BLaER1 treated with 17β-estradiol and CSF1 and Interleukin-3, amounts not matched to agents 10 nM and 100 nM (cell line): Measurements from ENCODE around the gene SHC2.
"Not testable (repeated sequence)": the region's sequence is repeated elsewhere in the genome, so short reads cannot be mapped to it uniquely, and the experiment has no call there.

Source experiments
- H3K27ac ChIP-seq, 11 experiments: shearing (Covaris generic); formaldehyde crosslinking; 2 replicates each; pipeline ENCODE4 v1.8.1; 2022
- H3K27me3 ChIP-seq, 11 experiments: shearing (Covaris generic); formaldehyde crosslinking; 2 replicates each; pipeline ENCODE4 v1.8.1; 2022
- H3K36me3 ChIP-seq, 11 experiments: shearing (Covaris generic); formaldehyde crosslinking; 2 replicates each; pipeline ENCODE4 v1.8.1; 2022
- H3K4me1 ChIP-seq, 10 experiments: shearing (Covaris generic); formaldehyde crosslinking; 2 replicates each; pipeline ENCODE4 v1.8.1; 2022
- H3K4me2 ChIP-seq, 11 experiments: shearing (Covaris generic); formaldehyde crosslinking; 2 replicates each; pipeline ENCODE4 v1.8.1; 2022
- H3K4me3 ChIP-seq, 10 experiments: shearing (Covaris generic); formaldehyde crosslinking; 2 replicates each; pipeline ENCODE4 v1.8.1; 2022
- H3K9ac ChIP-seq, 11 experiments: shearing (Covaris generic); formaldehyde crosslinking; 2 replicates each; pipeline ENCODE4 v1.8.1; 2022
- H3K9me3 ChIP-seq, 11 experiments: shearing (Covaris generic); formaldehyde crosslinking; replicated peaks in 1 of 11; 2 replicates each; pipeline ENCODE4 v1.8.1; 2022
- H4K20me1 ChIP-seq, 11 experiments: shearing (Covaris generic); formaldehyde crosslinking; 2 replicates each; pipeline ENCODE4 v1.8.1; 2022
- Cebpa-rat ChIP-seq, 11 experiments: shearing (Covaris generic); IDR thresholded peaks; 2 replicates each; pipeline ENCODE4 v1.8.1; 2022

SHC2 gene

DNA sequence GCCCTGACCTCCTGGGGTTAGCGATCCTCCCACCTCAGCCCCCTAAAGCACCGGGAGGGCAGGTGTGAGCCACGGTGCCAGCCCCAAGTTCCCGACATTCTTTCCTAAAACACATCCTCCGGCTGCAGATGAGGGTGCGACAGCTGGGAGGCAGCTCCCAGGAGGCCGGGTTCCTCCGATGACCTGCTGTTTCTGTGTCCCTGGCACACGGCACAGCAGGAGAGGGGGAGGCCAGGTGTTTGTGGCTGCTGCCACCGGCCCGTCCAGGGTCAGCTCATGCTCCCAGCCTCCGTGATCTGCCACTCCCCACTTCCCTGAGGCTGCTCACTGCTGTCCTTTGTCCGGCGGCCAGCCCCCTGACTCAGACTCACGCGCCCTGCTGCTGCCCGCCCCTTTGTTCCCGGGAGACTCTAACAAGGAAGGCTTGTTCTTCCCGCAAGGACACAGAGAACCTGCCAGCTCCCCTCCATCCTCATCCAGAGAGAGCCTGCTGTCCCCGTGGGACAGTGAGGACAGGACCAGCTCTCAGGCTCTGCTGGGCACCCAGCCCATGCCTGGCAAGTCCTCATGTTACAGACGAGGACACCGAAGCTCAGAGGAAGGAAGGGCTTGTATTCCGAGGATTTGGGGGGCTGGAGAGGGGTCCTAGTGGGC, 24.9 kb upstream of the SHC2 start:
- no peak overlapping the region for H3K4me2 ChIP-seq
- no peak for TF ChIP-seq Cebpa-rat (IDR thresholded peaks at IDR 0.05)
- H3K4me1 ChIP-seq, result peaks cover 13 to 24% (median 20%) of the 10 kb centered on the region in 10 experiments
- no peak overlapping the region for H3K27ac ChIP-seq
- H3K27me3 ChIP-seq, result no peaks in the 10 kb centered on the region
- H4K20me1 ChIP-seq, result no peaks in the 10 kb centered on the region
- no peaks in the 10 kb centered on the region for H3K36me3 ChIP-seq
- H3K9me3 ChIP-seq, result peaks cover 12 to 22% (median 17%) of the 10 kb centered on the region in 11 experiments
- H3K4me3 ChIP-seq, result no peak overlapping the region
- H3K9ac ChIP-seq, result no peak overlapping the region; a peak in 1 of 22 replicates

DNA sequence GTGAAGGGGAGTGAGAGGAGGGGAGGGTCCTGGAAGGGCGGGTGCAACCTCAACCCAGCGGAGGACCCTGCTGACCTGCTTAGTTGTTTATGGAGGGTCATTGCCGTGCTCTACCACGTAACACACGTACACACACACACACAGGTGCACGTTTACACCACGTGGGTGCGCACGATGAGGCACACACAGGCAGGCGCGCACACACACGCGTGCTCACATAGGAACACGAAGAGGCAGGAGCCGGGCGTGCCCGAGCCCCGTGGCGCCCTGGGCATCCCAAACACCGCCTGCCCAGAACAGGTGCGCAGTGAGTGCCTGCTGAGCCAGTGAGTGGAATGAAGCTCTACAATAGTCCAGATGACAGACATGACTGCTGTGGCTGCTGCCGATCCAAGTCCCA, 24.2 kb upstream of the SHC2 start:
- H3K36me3 ChIP-seq, result no peaks in the 10 kb centered on the region
- H3K27me3 ChIP-seq, result no peaks in the 10 kb centered on the region
- H3K27ac ChIP-seq, result no peak overlapping the region
- H3K4me3 ChIP-seq, result no peak overlapping the region
- peaks cover 19 to 29% (median 23%) of the 10 kb centered on the region in 11 experiments for H3K9me3 ChIP-seq
- H3K4me1 ChIP-seq, result peaks cover 9 to 18% (median 14%) of the 10 kb centered on the region in 10 experiments
- H4K20me1 ChIP-seq, result no peaks in the 10 kb centered on the region
- no peak overlapping the region for H3K9ac ChIP-seq
- no peak for TF ChIP-seq Cebpa-rat (IDR thresholded peaks at IDR 0.05)
- H3K4me2 ChIP-seq, result no peak overlapping the region

DNA sequence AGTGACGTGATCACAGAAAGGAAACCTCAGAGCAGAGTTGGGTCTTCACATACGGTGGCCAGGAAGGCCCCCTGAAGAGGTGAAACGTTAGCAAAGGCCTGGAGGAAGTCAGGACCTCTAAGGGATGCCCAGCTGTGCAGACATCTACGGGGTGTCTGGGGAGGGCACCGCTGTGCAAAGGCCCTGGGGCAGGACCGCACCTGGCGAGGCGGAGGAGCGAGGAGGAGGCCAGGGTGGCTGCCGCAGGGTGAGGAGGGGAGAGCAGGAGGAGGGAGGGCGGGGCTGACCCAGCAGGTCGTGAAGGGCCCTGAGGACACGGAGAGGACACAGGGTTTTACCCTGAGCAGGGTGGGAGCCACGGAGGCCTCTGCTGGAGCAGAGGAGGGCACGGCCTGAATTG, 23.7 kb upstream of the SHC2 start:
- no peak overlapping the region for H3K4me2 ChIP-seq
- peaks cover 3 to 12% (median 8%) of the 10 kb centered on the region in 10 experiments for H3K4me1 ChIP-seq
- no peak overlapping the region for H3K9ac ChIP-seq
- no peaks in the 10 kb centered on the region for H3K36me3 ChIP-seq
- H3K9me3 ChIP-seq, result peaks cover 21 to 32% (median 26%) of the 10 kb centered on the region in 11 experiments
- H3K27me3 ChIP-seq, result no peaks in the 10 kb centered on the region
- H3K4me3 ChIP-seq, result no peak overlapping the region
- no peak for TF ChIP-seq Cebpa-rat (IDR thresholded peaks at IDR 0.05)
- H3K27ac ChIP-seq, result no peak overlapping the region
- H4K20me1 ChIP-seq, result no peaks in the 10 kb centered on the region

DNA sequence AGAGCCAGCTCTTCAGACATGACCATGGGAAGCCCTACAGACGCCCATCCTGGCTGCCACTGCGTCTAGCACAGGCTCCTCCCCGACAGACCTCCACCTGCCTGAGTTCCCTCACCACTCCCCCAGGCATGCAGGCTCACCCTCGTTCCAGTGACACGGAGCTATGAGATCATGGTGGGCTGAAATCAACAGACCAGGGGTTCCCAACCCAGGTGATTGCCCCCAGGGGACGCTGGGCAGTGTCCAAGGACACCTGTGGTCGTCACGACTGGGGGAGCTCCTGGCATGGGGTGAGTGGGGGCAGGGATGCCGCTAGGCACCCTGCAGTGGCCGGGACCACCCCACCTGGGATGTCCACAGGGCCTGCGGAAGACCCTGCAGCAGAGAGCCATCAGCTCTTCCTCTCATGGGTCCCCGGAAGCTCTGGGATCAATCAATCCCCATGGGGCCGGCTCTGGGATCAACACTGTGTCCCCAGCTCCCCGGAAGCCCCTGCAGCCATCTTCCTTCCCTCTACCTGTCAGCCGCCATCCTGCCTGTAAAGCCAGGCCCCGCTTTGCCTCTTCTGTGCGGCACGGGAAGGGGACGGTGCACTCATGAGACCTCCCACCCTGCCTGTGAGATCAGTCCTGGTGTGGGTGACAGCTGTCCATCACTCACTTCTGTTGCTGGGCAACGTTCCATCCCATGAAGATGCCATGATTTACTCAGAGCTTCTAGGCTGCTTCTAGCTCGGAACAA, 22.7 kb upstream of the SHC2 start:
- peaks cover 0 to 10% (median 6%) of the 10 kb centered on the region in 10 experiments; a peak in 10 of 20 replicates for H3K4me1 ChIP-seq
- H3K27ac ChIP-seq, result no peak overlapping the region
- H3K4me3 ChIP-seq, result no peak overlapping the region
- no peaks in the 10 kb centered on the region for H4K20me1 ChIP-seq
- peaks cover 21 to 32% (median 26%) of the 10 kb centered on the region in 11 experiments for H3K9me3 ChIP-seq
- H3K9ac ChIP-seq, result no peak overlapping the region
- no peaks in the 10 kb centered on the region for H3K27me3 ChIP-seq
- H3K4me2 ChIP-seq, result no peak overlapping the region
- TF ChIP-seq Cebpa-rat (IDR thresholded peaks at IDR 0.05), result no peak
- H3K36me3 ChIP-seq, result no peaks in the 10 kb centered on the region

GRCh38 chr19:482186-483041, 21.6 kb upstream of the SHC2 start:
- Histone ChIP-seq H3K27me3 (no peaks in the 10 kb centered on the region), H3K9ac (no peak overlapping the region), H3K4me2 (no peak overlapping the region), H3K27ac (no peak overlapping the region), H3K4me3 (no peak overlapping the region), H3K9me3 (peaks cover 21 to 32% (median 26%) of the 10 kb centered on the region in 11 experiments), H3K4me1 (peaks cover 0 to 2% (median 0%) of the 10 kb centered on the region in 10 experiments; a peak in 2 of 20 replicates), H3K36me3 (no peaks in the 10 kb centered on the region), H4K20me1 (no peaks in the 10 kb centered on the region)
- no peak for TF ChIP-seq Cebpa-rat (IDR thresholded peaks at IDR 0.05)

- H3K36me3 ChIP-seq, H3K27me3 ChIP-seq, H4K20me1 ChIP-seq, H3K4me2 ChIP-seq, H3K4me3 ChIP-seq, H3K9ac ChIP-seq, H3K4me1 ChIP-seq, H3K27ac ChIP-seq: not testable (repeated sequence)
- peaks cover 21 to 32% (median 26%) of the 10 kb centered on the region in 11 experiments for H3K9me3 ChIP-seq
Observed at GRCh38 chr19:481100-481499, 20.3 kb upstream of the SHC2 start.

- H3K36me3 ChIP-seq, result no peaks in the 10 kb centered on the region
- no peak overlapping the region for H3K4me3 ChIP-seq
- H3K4me1 ChIP-seq, result no peaks in the 10 kb centered on the region; a peak in 1 of 20 replicates
- no peak overlapping the region for H3K4me2 ChIP-seq
- H3K9ac ChIP-seq, result no peak overlapping the region
- H3K9me3 ChIP-seq, result peaks cover 21 to 32% (median 26%) of the 10 kb centered on the region in 11 experiments
- H4K20me1 ChIP-seq, result no peaks in the 10 kb centered on the region
- no peak overlapping the region for H3K27ac ChIP-seq
- no peak for TF ChIP-seq Cebpa-rat (IDR thresholded peaks at IDR 0.05)
- H3K27me3 ChIP-seq, result no peaks in the 10 kb centered on the region
Observed at GRCh38 chr19:480016-480855, 19.4 kb upstream of the SHC2 start.

DNA sequence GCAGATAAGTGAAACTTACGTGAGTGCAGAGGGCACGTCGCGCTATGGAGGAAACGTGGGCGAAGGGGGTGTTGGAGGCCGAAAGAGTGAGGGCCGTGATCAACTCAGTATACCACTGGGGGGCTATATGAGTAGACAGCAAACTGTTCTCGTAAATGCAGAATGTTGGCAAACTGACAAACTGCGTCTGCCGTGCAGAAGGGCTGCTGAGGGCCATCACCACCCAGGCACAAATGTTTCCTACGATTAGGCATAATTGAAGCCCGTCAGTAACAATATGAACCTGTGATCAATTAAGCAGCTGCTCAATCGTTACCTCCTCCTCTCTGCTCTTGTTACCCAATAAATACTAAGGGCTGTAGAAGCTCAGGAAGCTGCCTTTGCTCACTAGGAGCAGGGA, 18.1 kb upstream of the SHC2 start:
- TF ChIP-seq Cebpa-rat (IDR thresholded peaks at IDR 0.05), result no peak
- H4K20me1 ChIP-seq, result no peaks in the 10 kb centered on the region
- no peak overlapping the region for H3K27ac ChIP-seq
- peaks cover 21 to 32% (median 26%) of the 10 kb centered on the region in 11 experiments for H3K9me3 ChIP-seq
- H3K27me3 ChIP-seq, result no peaks in the 10 kb centered on the region
- H3K4me2 ChIP-seq, result no peak overlapping the region
- no peak overlapping the region for H3K4me3 ChIP-seq
- H3K9ac ChIP-seq, result no peak overlapping the region
- no peaks in the 10 kb centered on the region for H3K4me1 ChIP-seq
- H3K36me3 ChIP-seq, result no peaks in the 10 kb centered on the region
